Activated naive CD4-positive, alpha-beta T cell treated with anti-CD3 and anti-CD28 coated beads, Interleukin-2, amount 50 U/mL, for 24 hours (primary cell): ENCODE measurements around the gene CWC22.
"Not testable (repeated sequence)": the region's sequence is repeated elsewhere in the genome, so short reads cannot be mapped to it uniquely, and the experiment has no call there.

Experiments used
- H3K27ac Mint-ChIP-seq: one replicate; pipeline ENCODE4 v1.8.0; 2021; ENCODE audit warnings: mild to moderate bottlenecking, mixed read lengths
- H3K27me3 Mint-ChIP-seq: one replicate; pipeline ENCODE4 v1.8.0; 2021; ENCODE audit warnings: mixed read lengths
- H3K36me3 Mint-ChIP-seq: one replicate; pipeline ENCODE4 v1.8.0; 2021; ENCODE audit warnings: mixed read lengths
- H3K4me1 Mint-ChIP-seq: one replicate; pipeline ENCODE4 v1.8.0; 2021; ENCODE audit warnings: mixed read lengths
- H3K4me3 Mint-ChIP-seq: one replicate; pipeline ENCODE4 v1.8.0; 2021; ENCODE audit warnings: mild to moderate bottlenecking, mixed read lengths
- H3K9me3 Mint-ChIP-seq: one replicate; pipeline ENCODE4 v1.8.0; 2021; ENCODE audit warnings: mixed read lengths

The CWC22 gene

DNA sequence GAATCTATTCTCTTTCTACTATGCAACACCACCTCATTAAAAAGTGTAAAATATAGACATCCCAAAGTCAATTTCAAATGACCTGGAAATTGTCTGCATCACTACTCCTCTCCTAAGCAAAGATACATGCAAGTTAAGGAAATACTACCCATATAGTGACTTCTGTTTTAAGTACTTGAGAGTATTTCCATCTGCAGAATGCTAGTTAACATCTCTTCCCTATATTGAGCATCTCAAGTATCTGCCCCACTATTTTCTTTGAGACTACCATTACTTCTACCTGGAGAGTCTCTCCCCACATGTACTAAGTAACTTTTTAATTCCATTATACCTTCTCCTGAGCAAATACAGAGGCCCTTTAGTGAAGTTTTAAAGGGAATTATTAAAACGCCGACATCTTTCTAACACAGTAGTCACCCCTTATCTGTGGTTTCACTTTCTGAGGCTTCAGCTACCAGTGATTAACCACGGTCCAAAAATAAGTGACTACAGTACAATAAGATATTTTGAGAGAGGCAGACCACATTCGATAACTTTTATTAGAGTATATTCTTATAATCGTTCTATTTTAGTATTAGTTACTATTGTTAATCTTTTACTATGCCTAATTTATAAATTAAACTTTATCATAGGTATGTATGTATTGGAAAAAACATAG lies 21.8 kb downstream of the CWC22 start:
- no peak overlapping the region for H3K4me3 Mint-ChIP-seq
- peaks cover 2% of the 10 kb centered on the region for H3K4me1 Mint-ChIP-seq
- no peaks in the 10 kb centered on the region for H3K9me3 Mint-ChIP-seq
- H3K27ac Mint-ChIP-seq = no peak overlapping the region
- H3K36me3 Mint-ChIP-seq = peaks cover 41% of the 10 kb centered on the region
- no peaks in the 10 kb centered on the region for H3K27me3 Mint-ChIP-seq

DNA sequence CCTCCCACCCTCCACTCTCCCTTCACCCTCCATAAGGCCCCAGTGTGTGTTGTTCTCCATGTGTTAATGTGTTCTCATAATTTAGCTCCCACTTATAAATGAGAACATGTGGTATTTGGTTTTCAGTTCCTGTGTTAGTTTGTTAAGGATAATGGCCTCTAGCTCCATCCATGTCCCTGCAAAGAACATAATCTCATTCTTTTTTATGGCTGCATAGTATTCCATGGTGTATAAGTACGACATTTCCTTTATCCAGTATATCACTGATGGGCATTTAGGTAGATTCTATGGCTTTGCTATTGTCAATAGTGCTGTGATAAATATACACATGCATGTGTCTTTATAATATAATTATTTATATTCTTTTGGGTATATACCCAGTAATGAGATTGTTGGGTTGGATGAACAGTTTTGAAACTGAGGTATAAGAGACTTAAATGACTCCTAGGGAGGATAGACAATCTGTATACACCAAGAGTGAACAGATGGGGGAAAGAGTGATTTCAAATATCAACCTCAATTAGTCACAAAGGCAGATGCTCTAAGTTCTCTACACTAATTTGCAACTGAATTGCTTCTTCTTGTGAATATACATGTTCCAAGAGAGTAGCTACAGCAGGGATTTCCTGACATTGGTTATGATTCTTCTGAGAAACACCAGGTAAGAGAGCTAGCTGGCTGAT lies 23.7 kb downstream of the CWC22 start:
- H3K27ac Mint-ChIP-seq = no peak overlapping the region
- H3K9me3 Mint-ChIP-seq = no peaks in the 10 kb centered on the region
- H3K27me3 Mint-ChIP-seq = no peaks in the 10 kb centered on the region
- peaks cover 47% of the 10 kb centered on the region for H3K36me3 Mint-ChIP-seq
- H3K4me3 Mint-ChIP-seq = no peak overlapping the region
- H3K4me1 Mint-ChIP-seq = no peaks in the 10 kb centered on the region

DNA sequence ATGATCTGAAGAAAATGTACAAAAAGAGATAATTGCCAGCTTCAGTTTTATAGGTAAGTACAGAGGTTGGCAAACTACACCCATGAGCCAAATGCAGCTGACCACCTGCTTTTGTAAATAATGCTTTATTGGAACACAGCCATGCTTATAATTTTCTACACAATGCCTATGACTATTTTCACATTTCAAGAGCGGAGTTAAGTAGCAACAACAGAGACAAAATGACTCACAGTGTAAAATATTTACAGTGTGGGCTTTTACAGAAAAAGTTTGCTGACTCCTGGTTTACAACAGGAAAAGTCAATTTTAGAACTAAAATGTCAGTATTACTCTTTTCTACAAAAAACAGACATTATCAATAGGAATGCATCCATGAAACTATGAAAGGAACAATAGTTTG lies 26.0 kb downstream of the CWC22 start:
- Mint-ChIP-seq H3K9me3 (no peaks in the 10 kb centered on the region), H3K27me3 (no peaks in the 10 kb centered on the region), H3K4me1 (no peaks in the 10 kb centered on the region), H3K36me3 (peaks cover 46% of the 10 kb centered on the region), H3K4me3 (no peak overlapping the region), H3K27ac (no peak overlapping the region)

DNA sequence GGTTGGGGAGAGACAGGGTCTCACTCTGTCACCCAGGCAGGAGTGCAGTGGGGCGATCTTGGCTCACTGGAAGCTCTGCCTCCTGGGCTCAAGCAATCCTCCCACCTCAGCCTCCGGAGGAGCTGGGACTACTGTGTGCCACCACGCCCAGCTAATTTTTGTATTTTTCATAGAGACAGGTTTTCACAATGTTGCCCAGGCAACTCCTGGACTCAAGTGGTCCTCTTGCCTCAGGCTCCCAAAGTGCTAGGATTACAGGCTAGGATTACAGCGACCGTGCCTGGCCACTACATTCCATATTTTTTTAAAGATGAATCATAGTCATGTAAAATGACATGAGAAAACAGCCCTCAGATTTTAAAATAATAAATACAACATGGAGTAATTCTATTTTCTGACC lies 32.3 kb downstream of the CWC22 start:
- Mint-ChIP-seq H3K4me3 (no peak overlapping the region), H3K4me1 (no peaks in the 10 kb centered on the region), H3K27ac (no peak overlapping the region), H3K9me3 (no peaks in the 10 kb centered on the region), H3K36me3 (peaks cover 24% of the 10 kb centered on the region), H3K27me3 (no peaks in the 10 kb centered on the region)

DNA sequence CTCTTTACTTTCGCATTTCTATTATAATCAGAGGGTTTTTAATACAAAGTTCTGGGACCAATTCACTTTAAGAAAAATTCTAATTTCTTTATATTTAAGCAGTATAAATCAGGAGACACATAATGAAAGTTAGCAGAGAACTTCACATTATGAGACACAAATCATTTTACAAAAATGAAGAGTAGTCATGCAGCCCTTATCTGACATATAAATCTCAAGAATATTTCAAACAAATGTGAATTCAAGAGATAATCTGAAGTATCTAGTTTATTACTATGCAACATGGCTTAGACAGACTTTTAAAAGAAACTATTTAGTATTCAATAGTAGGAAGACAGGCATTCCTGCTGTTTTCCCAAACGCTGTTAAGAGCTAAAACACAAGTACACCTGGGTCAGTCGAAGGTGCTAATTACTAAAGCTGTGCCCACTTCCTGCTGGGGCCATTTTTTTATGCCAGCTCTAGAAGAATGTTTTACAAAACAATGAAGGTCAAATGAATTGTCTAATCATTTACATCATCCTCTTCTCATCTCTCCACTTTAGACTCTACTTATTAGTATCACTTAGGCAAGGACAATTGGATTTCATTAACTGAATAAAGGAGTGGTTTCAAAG lies 40.2 kb downstream of the CWC22 start:
- Mint-ChIP-seq H3K9me3 (no peaks in the 10 kb centered on the region), H3K27me3 (no peaks in the 10 kb centered on the region), H3K36me3 (peaks cover 28% of the 10 kb centered on the region), H3K4me3 (no peak overlapping the region), H3K27ac (no peak overlapping the region), H3K4me1 (peaks cover 8% of the 10 kb centered on the region)

DNA sequence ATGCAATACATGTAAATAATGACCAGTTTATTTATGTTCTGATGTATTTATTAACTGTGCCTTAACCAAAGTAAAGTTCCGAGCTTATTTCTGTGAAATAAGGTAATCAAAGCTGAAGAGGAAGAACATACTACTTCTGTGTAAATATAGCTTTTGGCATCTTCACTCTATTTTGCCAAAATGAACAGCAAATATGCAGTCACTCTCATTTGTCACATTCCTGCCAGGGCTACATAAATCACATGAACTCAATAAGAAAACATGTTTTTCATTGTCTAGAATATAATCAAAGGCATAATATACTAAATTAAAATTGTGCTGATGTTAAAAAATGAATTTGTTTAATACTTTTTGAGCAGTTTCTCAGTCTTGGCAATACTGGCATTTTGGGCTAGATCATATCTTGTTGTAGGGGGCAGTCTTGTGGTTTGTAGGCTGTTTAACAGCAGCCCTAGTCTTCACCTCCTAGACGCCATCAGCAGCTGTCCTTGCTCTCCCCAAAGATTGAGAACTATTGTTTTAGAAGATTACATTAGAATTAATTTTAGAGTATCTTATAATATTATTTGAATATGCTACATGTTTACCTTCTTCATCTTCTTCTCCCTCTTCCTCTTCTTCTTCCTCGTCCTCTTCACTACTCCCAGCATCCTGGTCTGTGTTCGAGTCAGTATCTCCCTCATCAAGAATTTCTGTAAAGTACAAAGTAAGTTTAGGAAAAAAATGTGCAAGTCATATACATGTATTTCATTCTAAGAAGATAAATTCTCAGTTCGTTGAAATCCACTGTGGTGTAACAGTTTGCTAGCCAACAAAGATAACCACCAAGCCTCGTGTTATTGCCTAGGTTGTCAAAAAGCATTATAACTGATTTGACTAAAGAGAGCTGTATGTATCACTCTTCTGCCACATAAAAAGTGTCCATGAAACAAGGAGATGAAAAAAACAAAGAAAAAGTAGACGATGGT lies 41.5 kb downstream of the CWC22 start:
- Mint-ChIP-seq H3K36me3 (peaks cover 31% of the 10 kb centered on the region), H3K4me3 (no peak overlapping the region), H3K27ac (peak overlapping the region; percentile 63), H3K4me1 (peaks cover 8% of the 10 kb centered on the region), H3K27me3 (no peaks in the 10 kb centered on the region), H3K9me3 (no peaks in the 10 kb centered on the region)

DNA sequence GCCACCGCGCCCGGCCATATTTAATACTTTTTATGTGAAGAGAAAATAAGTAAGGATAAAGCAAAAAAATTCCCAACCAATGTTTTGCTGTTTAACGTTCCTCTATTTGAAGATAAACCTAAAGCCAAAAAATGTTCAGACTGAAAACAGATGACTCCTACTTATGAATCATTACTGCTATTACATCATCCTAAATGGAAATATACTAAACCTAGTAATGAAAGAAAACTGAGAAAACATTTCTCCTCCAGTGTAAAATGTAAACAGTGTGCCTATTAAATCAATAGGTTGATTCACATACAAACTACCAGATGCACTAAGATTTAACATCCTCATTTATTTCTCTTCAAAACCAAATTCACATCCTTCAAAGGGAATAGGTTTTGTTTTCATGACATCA lies 43.5 kb downstream of the CWC22 start:
- Mint-ChIP-seq H3K4me3 (no peak overlapping the region), H3K9me3 (no peaks in the 10 kb centered on the region), H3K27me3 (no peaks in the 10 kb centered on the region), H3K36me3 (peaks cover 23% of the 10 kb centered on the region), H3K27ac (peak overlapping the region; percentile 83), H3K4me1 (peaks cover 8% of the 10 kb centered on the region)

DNA sequence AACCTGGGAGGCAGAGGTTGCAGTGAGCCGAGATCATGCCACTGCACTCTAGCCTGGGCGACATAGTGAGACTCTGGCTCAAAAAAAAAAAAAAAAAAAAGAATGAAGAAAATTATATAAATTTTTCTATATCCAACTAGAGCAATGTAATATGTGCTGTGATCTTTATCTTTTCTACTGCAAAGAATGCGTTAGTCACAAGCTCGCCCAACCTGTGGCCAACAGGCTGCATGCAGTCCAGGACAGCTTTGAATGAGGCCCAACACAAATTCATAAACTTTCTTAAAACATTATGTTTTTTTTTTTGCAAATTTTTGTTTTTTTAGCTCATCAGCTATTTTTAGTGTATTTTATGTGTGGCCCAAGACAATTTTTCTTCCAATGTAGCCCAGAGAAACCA lies 48.8 kb downstream of the CWC22 start:
- not testable (repeated sequence) for H3K4me3 Mint-ChIP-seq, H3K9me3 Mint-ChIP-seq, H3K27me3 Mint-ChIP-seq, H3K4me1 Mint-ChIP-seq, H3K27ac Mint-ChIP-seq
- H3K36me3 Mint-ChIP-seq = peaks cover 15% of the 10 kb centered on the region

DNA sequence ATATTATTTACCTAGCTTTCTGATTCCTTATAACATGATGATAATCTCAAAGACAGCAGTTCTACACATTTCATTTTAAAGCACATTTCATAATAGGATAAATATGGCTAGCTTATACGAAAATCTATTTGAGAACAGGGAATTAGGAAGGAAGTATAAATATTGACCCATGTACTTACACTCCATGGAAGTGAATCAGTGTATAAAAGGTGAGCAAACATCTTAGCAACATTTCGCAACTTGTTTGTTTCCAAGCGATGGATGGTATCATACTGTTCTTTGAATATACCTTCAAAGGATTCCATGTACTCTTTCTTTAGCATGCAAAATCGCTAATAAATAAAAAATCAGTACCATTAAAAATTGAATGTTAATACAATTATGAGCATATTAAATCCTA lies 53.1 kb downstream of the CWC22 start:
- H3K4me1 Mint-ChIP-seq = no peaks in the 10 kb centered on the region
- no peak overlapping the region for H3K4me3 Mint-ChIP-seq
- H3K9me3 Mint-ChIP-seq = no peaks in the 10 kb centered on the region
- H3K27ac Mint-ChIP-seq = no peak overlapping the region
- peaks cover 21% of the 10 kb centered on the region for H3K36me3 Mint-ChIP-seq
- no peaks in the 10 kb centered on the region for H3K27me3 Mint-ChIP-seq

DNA sequence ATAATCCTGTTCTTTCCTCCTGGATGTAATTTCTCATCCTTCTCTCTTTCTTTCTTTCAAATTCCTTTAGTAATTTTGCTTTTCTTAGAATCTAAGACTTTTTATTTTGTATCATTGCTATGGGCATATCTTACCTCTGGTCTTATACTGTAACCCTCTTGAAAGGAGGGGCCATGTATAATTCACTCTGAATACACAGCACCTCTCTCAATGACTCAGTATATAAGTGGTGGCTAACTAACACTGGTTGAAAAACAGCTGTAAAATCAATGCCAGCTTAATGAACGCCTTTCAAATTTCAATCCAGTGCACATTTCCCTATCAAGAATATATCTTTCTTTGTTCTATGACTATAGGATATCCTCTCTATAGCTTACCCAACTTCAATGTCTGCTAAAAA lies 53.7 kb downstream of the CWC22 start:
- H3K9me3 Mint-ChIP-seq = no peaks in the 10 kb centered on the region
- H3K27ac Mint-ChIP-seq = peak overlapping the region; percentile 55
- H3K27me3 Mint-ChIP-seq = no peaks in the 10 kb centered on the region
- no peak overlapping the region for H3K4me3 Mint-ChIP-seq
- H3K4me1 Mint-ChIP-seq = no peaks in the 10 kb centered on the region
- H3K36me3 Mint-ChIP-seq = peaks cover 26% of the 10 kb centered on the region

DNA sequence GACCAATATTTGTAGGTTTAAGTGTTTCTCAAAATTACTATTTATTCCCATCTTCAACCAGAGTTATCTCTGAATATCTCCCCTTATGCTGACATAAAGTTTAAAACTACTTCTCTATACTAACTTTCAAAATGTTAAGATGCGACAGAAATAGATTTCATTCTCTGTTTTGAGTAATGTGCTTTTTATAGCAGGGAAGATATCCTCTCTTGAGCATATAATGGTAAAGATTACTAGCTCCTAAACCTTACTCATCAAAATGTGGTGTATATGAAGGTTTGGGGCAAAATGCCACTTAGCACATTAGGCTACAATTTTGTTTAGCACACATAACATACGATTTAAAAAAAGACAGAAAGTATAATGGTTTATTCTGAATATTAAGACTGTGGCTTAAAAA lies 54.4 kb downstream of the CWC22 start:
- no peaks in the 10 kb centered on the region for H3K27me3 Mint-ChIP-seq
- H3K36me3 Mint-ChIP-seq = peaks cover 33% of the 10 kb centered on the region
- no peak overlapping the region for H3K4me3 Mint-ChIP-seq

DNA sequence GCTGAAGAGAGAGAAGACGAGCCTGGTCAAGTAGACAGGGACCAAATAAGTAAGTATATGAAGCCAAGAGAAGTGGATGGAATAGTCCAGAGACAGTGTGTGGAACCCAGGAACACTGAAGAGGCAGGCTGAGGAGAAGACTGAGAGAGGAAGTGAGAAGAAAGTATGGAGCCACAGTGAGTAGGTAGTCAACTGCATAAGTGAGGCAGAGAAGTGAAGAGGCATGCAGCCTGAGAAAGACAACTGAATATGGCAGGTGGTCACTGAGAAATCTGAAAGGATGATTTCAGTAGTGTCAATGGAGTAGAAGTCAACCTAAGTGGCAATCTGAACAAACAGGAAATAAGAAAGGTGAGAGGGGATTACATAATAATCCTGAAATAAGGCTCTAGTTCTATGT lies 55.4 kb downstream of the CWC22 start:
- Mint-ChIP-seq H3K4me1 (no peaks in the 10 kb centered on the region), H3K9me3 (no peaks in the 10 kb centered on the region), H3K27ac (no peak overlapping the region), H3K36me3 (peaks cover 30% of the 10 kb centered on the region), H3K4me3 (no peak overlapping the region), H3K27me3 (no peaks in the 10 kb centered on the region)

More for the DNA sequence above, 54.4 kb downstream of the CWC22 start:
- Mint-ChIP-seq H3K27ac (no peak overlapping the region), H3K9me3 (no peaks in the 10 kb centered on the region), H3K4me1 (no peaks in the 10 kb centered on the region)

DNA sequence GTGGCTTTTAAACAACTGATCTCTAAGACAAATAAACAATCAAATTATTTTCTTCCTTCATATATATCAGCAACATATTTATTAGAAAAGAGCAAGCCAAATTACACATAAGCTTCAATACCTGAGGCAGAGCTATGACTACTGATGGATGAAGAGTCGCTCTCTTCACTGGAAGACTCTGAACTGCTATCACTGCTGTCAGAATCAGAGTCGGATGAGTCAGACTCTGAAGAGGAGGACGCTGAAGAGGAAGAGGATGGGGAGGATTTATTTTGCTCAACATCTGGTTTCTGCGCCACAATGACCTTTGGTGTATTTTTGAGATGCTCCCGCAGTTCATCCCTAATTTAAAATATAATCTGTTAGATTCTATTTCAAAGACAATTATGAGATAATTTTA lies 56.7 kb downstream of the CWC22 start:
- Mint-ChIP-seq H3K9me3 (no peaks in the 10 kb centered on the region), H3K36me3 (peaks cover 33% of the 10 kb centered on the region), H3K4me3 (no peak overlapping the region), H3K27ac (no peak overlapping the region), H3K27me3 (no peaks in the 10 kb centered on the region), H3K4me1 (no peaks in the 10 kb centered on the region)

DNA sequence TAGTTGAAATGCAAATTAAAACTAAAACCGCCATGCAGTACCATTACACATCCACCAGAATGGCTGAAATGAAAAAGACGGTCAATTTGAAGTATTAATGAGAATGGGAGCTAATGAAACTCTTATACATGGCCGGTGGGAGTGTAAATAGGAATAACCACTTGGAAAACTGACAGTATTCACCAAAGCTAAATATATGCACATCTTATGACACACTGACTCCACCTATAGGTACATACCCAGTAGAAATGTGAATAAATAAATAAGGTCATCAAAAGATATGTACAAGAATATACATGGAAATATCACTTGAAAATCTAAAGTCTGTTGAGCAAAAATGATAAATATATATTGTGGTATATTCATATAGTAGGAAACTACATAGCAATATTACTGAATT lies 57.7 kb downstream of the CWC22 start:
- no peak overlapping the region for H3K27ac Mint-ChIP-seq
- no peaks in the 10 kb centered on the region for H3K9me3 Mint-ChIP-seq
- no peak overlapping the region for H3K4me3 Mint-ChIP-seq
- H3K36me3 Mint-ChIP-seq = peaks cover 33% of the 10 kb centered on the region
- no peaks in the 10 kb centered on the region for H3K27me3 Mint-ChIP-seq
- no peaks in the 10 kb centered on the region for H3K4me1 Mint-ChIP-seq

DNA sequence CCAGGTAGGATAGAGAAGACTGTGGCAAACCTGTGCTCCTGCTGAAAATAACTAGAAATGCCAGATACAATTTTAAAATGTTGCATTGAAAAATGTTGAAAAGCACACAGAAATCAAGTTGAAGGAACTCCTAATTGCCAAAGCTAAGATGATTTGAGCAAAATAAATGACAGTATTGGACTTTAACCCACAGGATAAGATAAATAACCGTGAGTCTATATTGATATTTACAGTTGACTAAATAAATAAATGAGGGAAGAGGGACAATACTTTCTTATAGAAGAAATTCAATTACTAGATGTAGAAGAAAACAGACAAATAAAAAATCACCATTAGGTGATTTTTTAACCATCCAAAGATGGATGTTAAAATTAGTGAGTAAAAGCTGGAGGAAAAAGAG lies 59.0 kb downstream of the CWC22 start:
- Mint-ChIP-seq H3K4me1 (no peaks in the 10 kb centered on the region), H3K9me3 (no peaks in the 10 kb centered on the region), H3K36me3 (peaks cover 33% of the 10 kb centered on the region), H3K4me3 (no peak overlapping the region), H3K27me3 (no peaks in the 10 kb centered on the region), H3K27ac (no peak overlapping the region)
